H1 (cell line): Measurements from ENCODE around the gene LAMB1. TPM values are rescaled to one million over a fixed set of nuclear protein-coding genes. Genes with fewer than 3 reads are reported as not detected.
A peak's percentile ranks its signal among the peaks of the same experiment; 100 is the strongest.

Experiments
- CTCF ChIA-PET: fragments of 300-600 bp; sonication (Branson Sonifier 250); formaldehyde crosslinking; loops from one replicate; lab custom pipeline; 2021; ENCODE audit not compliant: partially characterized antibody; lab: Charles Lee
- POLR2A ChIA-PET: fragments of 300-600 bp; sonication (Branson Sonifier 250); formaldehyde crosslinking; loops from one replicate; lab custom pipeline; 2021; ENCODE audit warnings: inconsistent platforms; ENCODE audit not compliant: partially characterized antibody; lab: Charles Lee
- DNase-seq, 2 experiments: peaks; one replicate each; pipeline versions ENCODE4 v3.0.0 to v3.0.0-alpha.2; 2010 to 2022; ENCODE audit warnings: low spot score in 2 of 2, low read depth in 1 of 2, mixed read lengths in 1 of 2
- FAIRE-seq: peaks from 2 replicates; lab custom pipeline; 2011; peaks lifted over from hg19 to GRCh38; lab: Jason Lieb, UNC
- H2AFZ ChIP-seq: 2 replicates; pipeline ENCODE4 v1.8.1; 2012; ENCODE audit warnings: low read length, inconsistent platforms
- H2AK5ac ChIP-seq: 2 replicates; pipeline ENCODE4 v1.6.1; 2013; ENCODE audit warnings: low read depth, low read length
- H2BK120ac ChIP-seq: replicated peaks from 2 replicates; pipeline ENCODE3; 2013; ENCODE audit warnings: low read depth, low read length, inconsistent platforms
- H2BK12ac ChIP-seq: 2 replicates; pipeline ENCODE4 v1.6.1; 2013; ENCODE audit warnings: low read depth, low read length
- H2BK15ac ChIP-seq: 2 replicates; pipeline ENCODE4 v1.6.1; 2013; ENCODE audit warnings: low read length
- H2BK20ac ChIP-seq: 2 replicates; pipeline ENCODE4 v1.6.1; 2013; ENCODE audit warnings: low read length
- H2BK5ac ChIP-seq: 2 replicates; pipeline ENCODE4 v1.6.1; 2013; ENCODE audit warnings: low read depth, low read length
- H3K14ac ChIP-seq: 2 replicates; pipeline ENCODE4 v1.6.1; 2013; ENCODE audit warnings: inconsistent platforms; ENCODE audit not compliant: insufficient read length
- H3K18ac ChIP-seq: 2 replicates; pipeline ENCODE4 v1.6.1; 2013; ENCODE audit warnings: low read length; ENCODE audit errors: extremely low read depth
- H3K23ac ChIP-seq: 2 replicates; pipeline ENCODE4 v1.6.1; 2013; ENCODE audit warnings: inconsistent platforms; ENCODE audit not compliant: insufficient read length
- H3K23me2 ChIP-seq: 2 replicates; pipeline ENCODE4 v1.6.1; 2013; ENCODE audit warnings: low read depth, low read length
- H3K27ac ChIP-seq: 2 replicates; pipeline ENCODE4 v1.6.1; 2011; ENCODE audit warnings: low read depth, low read length, inconsistent platforms
- H3K27me3 ChIP-seq, 4 experiments: replicated peaks in 1 of 4; 1 replicate in 1 of 4; 2 replicates in 3 of 4; pipeline versions ENCODE4 v1.6.1 to v1.8.1; 2011 to 2013; ENCODE audit warnings: low read length in 3 of 4, mild to moderate bottlenecking in 3 of 4, inconsistent platforms in 2 of 4, mixed read lengths in 2 of 4, moderate library complexity in 1 of 4; ENCODE audit not compliant: control insufficient read depth in 3 of 4, insufficient read depth in 3 of 4; ENCODE audit errors: extremely low read depth in 1 of 4
- H3K36me3 ChIP-seq, 4 experiments: 2 replicates each; pipeline versions ENCODE4 v1.6.1 to v1.8.1; 2011 to 2013; ENCODE audit warnings: mild to moderate bottlenecking in 4 of 4, low read length in 3 of 4, moderate library complexity in 2 of 4, control low read depth in 1 of 4, inconsistent platforms in 1 of 4; ENCODE audit not compliant: insufficient read depth in 4 of 4, control insufficient read depth in 2 of 4
- H3K4ac ChIP-seq: replicated peaks from 2 replicates; pipeline ENCODE3; 2013; ENCODE audit warnings: low read length, low read depth, mixed read lengths, inconsistent platforms; ENCODE audit not compliant: insufficient read length
- H3K4me1 ChIP-seq, 4 experiments: replicated peaks in 1 of 4; 1 replicate in 1 of 4; 2 replicates in 3 of 4; pipeline versions ENCODE4 v1.6.1 to v1.8.1; 2011 to 2013; ENCODE audit warnings: low read length in 3 of 4, inconsistent platforms in 2 of 4, mixed read lengths in 1 of 4; ENCODE audit not compliant: insufficient read depth in 4 of 4, control insufficient read depth in 3 of 4
- H3K4me2 ChIP-seq, 2 experiments: 2 replicates each; pipeline versions ENCODE4 v1.6.1 to v1.8.1; 2011 to 2013; ENCODE audit warnings: low read depth in 2 of 2, low read length in 2 of 2, control low read depth in 1 of 2, inconsistent platforms in 1 of 2, mild to moderate bottlenecking in 1 of 2; ENCODE audit not compliant: insufficient read depth in 1 of 2
- H3K4me3 ChIP-seq, 4 experiments: fragments of 200-600, 300-600 bp in 1 of 4; sonication (generic), shearing (Covaris generic), sonication (Bioruptor Twin) in 1 of 4; 2 replicates each; pipeline versions ENCODE4 v1.5.1 to v1.8.1; 2011 to 2016; ENCODE audit warnings: low read length in 4 of 4, low read depth in 3 of 4, control low read depth in 2 of 4, inconsistent platforms in 2 of 4, mild to moderate bottlenecking in 2 of 4, mixed read lengths in 1 of 4, moderate library complexity in 1 of 4; ENCODE audit not compliant: insufficient read depth in 2 of 4; ENCODE audit errors: extremely low read depth in 1 of 4
- H3K56ac ChIP-seq: replicated peaks from 2 replicates; pipeline ENCODE3; 2013; ENCODE audit warnings: low read depth, mild to moderate bottlenecking, mixed read lengths, low read length, inconsistent platforms; ENCODE audit not compliant: insufficient read length
- H3K79me1 ChIP-seq: 2 replicates; pipeline ENCODE4 v1.6.1; 2013; ENCODE audit warnings: low read depth, low read length, control low read depth
- H3K79me2 ChIP-seq, 2 experiments: 2 replicates each; pipeline versions ENCODE4 v1.6.1 to v1.8.1; 2012 to 2013; ENCODE audit warnings: low read length in 2 of 2, mild to moderate bottlenecking in 2 of 2, inconsistent platforms in 1 of 2; ENCODE audit not compliant: insufficient read depth in 2 of 2, control insufficient read depth in 1 of 2
- H3K9ac ChIP-seq, 4 experiments: replicated peaks in 1 of 4; 1 replicate in 1 of 4; 2 replicates in 3 of 4; pipeline versions ENCODE4 v1.6.1 to v1.8.1; 2011 to 2013; ENCODE audit warnings: low read depth in 3 of 4, low read length in 3 of 4, control low read depth in 2 of 4, mild to moderate bottlenecking in 2 of 4, moderate library complexity in 2 of 4, inconsistent platforms in 1 of 4; ENCODE audit errors: extremely low read depth in 1 of 4
- H3K9me3 ChIP-seq, 2 experiments: 2 replicates each; pipeline versions ENCODE4 v1.6.1 to v1.8.1; 2012 to 2013; ENCODE audit warnings: mild to moderate bottlenecking in 2 of 2, moderate library complexity in 2 of 2, control low read depth in 1 of 2, inconsistent platforms in 1 of 2, low read depth in 1 of 2, low read length in 1 of 2, mixed read lengths in 1 of 2; ENCODE audit not compliant: insufficient read depth in 2 of 2
- H4K20me1 ChIP-seq, 2 experiments: replicated peaks in 1 of 2; 2 replicates each; pipeline versions ENCODE3 to v1.8.1; 2011 to 2013; ENCODE audit warnings: inconsistent platforms in 2 of 2, low read length in 2 of 2, mild to moderate bottlenecking in 1 of 2; ENCODE audit not compliant: insufficient read depth in 2 of 2, control insufficient read depth in 1 of 2
- H4K5ac ChIP-seq: 2 replicates; pipeline ENCODE4 v1.6.1; 2013; ENCODE audit warnings: low read length, low read depth, mixed read lengths, inconsistent platforms; ENCODE audit not compliant: insufficient read length
- H4K8ac ChIP-seq: 2 replicates; pipeline ENCODE4 v1.8.0; 2013; ENCODE audit warnings: mild to moderate bottlenecking, moderate library complexity, low read length, inconsistent platforms; ENCODE audit not compliant: insufficient read depth; ENCODE audit errors: extremely low read depth
- H4K91ac ChIP-seq: replicated peaks from 2 replicates; pipeline ENCODE3; 2013; ENCODE audit warnings: low read length, mixed read lengths, inconsistent platforms; ENCODE audit not compliant: insufficient read length
- MAX ChIP-seq: IDR thresholded peaks from 2 replicates; pipeline ENCODE4 v1.6.1; 2012; ENCODE audit warnings: inconsistent platforms
- TEAD4 ChIP-seq: IDR thresholded peaks from 2 replicates; pipeline ENCODE4 v1.6.1; 2012; ENCODE audit warnings: low read depth, low read length, inconsistent platforms, mixed read lengths
- WGBS, 2 experiments: shearing (Covaris generic) in 1 of 2; methylation state at CpG; one replicate each; pipeline versions ENCODE4 v1.1.6 to v1.1.7; 2013 to 2015; ENCODE audit warnings: low lambda C conversion rate in 2 of 2, mixed read lengths in 2 of 2, inconsistent platforms in 1 of 2, low coverage in 1 of 2, missing lambda C conversion rate in 1 of 2; ENCODE audit not compliant: insufficient replicate concordance in 2 of 2, insufficient coverage in 1 of 2, insufficient read length in 1 of 2; ENCODE audit errors: extremely low coverage in 1 of 2, missing lambda C conversion rate in 1 of 2; 5-methylcytosine and 5-hydroxymethylcytosine counted together
- polyA plus RNA-seq, 7 experiments: library from polyadenylated mRNA; depleted of rRNA in 3 of 7; stranded (reverse) in 5 of 7; unstranded in 2 of 7; fragments of >200 nt in 5 of 7; fragments of 200-250 nt in 2 of 7; gene quantifications; 1 replicate in 5 of 7; 2 replicates in 1 of 7; 4 replicates in 1 of 7; pipeline versions ENCODE4 v1.2.1 to v1.2.3, GENCODE V29; 2011 to 2013; ENCODE audit warnings: missing spikeins in 2 of 7, mixed read lengths in 2 of 7
- total RNA-seq: library from RNA; stranded (reverse); fragmentation: NEBNext Ultra II Directional; extraction: Animal tissue kit (Norgen Biotek cat#: 25700); gene quantifications from 2 replicates; pipeline ENCODE4 v1.2.1, GENCODE V29; 2021

Gene LAMB1
- total and polyA plus RNA-seq, 2 of the 8 experiments (the other 6 are each of a cell fraction or from before 2014, with no cell fraction given), result 31.9 to 38.5 TPM

- peak in 1 of 2 experiments; percentile 38 for DNase-seq
- H3K79me1 ChIP-seq, result no peaks in the 10 kb centered on the region
- WGBS, 2 experiments, result 75% methylated on average over 4 of the region's 4 CpGs; no CpG with 5 or more reads in 1 of the 2 experiments
These were observed 36.2 kb downstream of the LAMB1 start for GRCh38 chr7:107966711-107967110.

More at GRCh38 chr7:107966711-107967110, 36.2 kb downstream of the LAMB1 start:
- H2AK5ac ChIP-seq, result no peak overlapping the region
- H4K91ac ChIP-seq, result no peak overlapping the region
- H3K18ac ChIP-seq, result no peak overlapping the region
- H3K27ac ChIP-seq, result no peak overlapping the region
- TF ChIP-seq TEAD4 (0 out of 2 replicates have a peak, but pooled peaks have one; percentile 11), MAX (no peak)
- no peak overlapping the region for H3K14ac ChIP-seq
- H3K27me3 ChIP-seq, result no peaks in the 10 kb centered on the region
- H3K56ac ChIP-seq, result no peak overlapping the region
- H3K4me2 ChIP-seq, result no peak overlapping the region; a peak in 1 of 4 replicates
- H3K23me2 ChIP-seq, result no peaks in the 10 kb centered on the region
- no peak overlapping the region for H2AFZ ChIP-seq
- H2BK15ac ChIP-seq, result no peak overlapping the region
- ChIA-PET POLR2A (interaction anchor here (0.6 to 1.2 kb wide), 2 partner anchors 45 to 179 kb away, joined by 3 to 5 read pairs; no protein-coding TSS in a partner anchor), CTCF (interaction anchor here (0.7 to 1.5 kb wide), 2 partner anchors 17 to 67 kb away, joined by 3 to 5 read pairs; no protein-coding TSS in a partner anchor)
- H2BK5ac ChIP-seq, result no peak overlapping the region
- H2BK120ac ChIP-seq, result no peak overlapping the region
- peaks cover 0 to 8% (median 6%) of the 10 kb centered on the region in 4 experiments; a peak in 3 of 7 replicates for H3K4me1 ChIP-seq
- no peak for FAIRE-seq
- no peak overlapping the region for H4K8ac ChIP-seq
- no peak overlapping the region for H2BK20ac ChIP-seq
- H3K4ac ChIP-seq, result no peak overlapping the region
- no peak overlapping the region for H3K4me3 ChIP-seq
- no peaks in the 10 kb centered on the region for H3K9me3 ChIP-seq
- H4K20me1 ChIP-seq, result no peaks in the 10 kb centered on the region
- H3K23ac ChIP-seq, result no peak overlapping the region
- no peaks in the 10 kb centered on the region for H3K79me2 ChIP-seq
- no peak overlapping the region for H3K9ac ChIP-seq
- H2BK12ac ChIP-seq, result no peak overlapping the region
- H4K5ac ChIP-seq, result no peak overlapping the region
- peaks cover 0 to 22% (median 4%) of the 10 kb centered on the region in 4 experiments; a peak in 4 of 8 replicates for H3K36me3 ChIP-seq
